Activated T-cell treated with anti-CD3 and anti-CD28 coated beads, Interleukin-2, amount 50 U/mL, for 48 hours (primary cell): ENCODE measurements around the gene TMEM150C.
"Not testable (repeated sequence)": the region's sequence is repeated elsewhere in the genome, so short reads cannot be mapped to it uniquely, and the experiment has no call there.

Experiments
- DNase-seq, 2 experiments: peaks; one replicate each; pipeline ENCODE4 v3.0.0-alpha.2; 2020

Gene TMEM150C

GRCh38 chr4:82510216-82510615 is 51.6 kb downstream of the TMEM150C start:
- DNase-seq = no peak

- no peak for DNase-seq
Measured at GRCh38 chr4:82508806-82509428, 52.9 kb downstream of the TMEM150C start.

- DNase-seq = no peak
Measured at GRCh38 chr4:82508011-82508410, 53.8 kb downstream of the TMEM150C start.

- no peak for DNase-seq
Measured at GRCh38 chr4:82501154-82501442, 60.7 kb downstream of the TMEM150C start.

GRCh38 chr4:82500435-82501153 is 61.2 kb downstream of the TMEM150C start:
- DNase-seq = no peak

GRCh38 chr4:82499738-82500434 is 61.9 kb downstream of the TMEM150C start:
- DNase-seq = no peak

- DNase-seq = no peak
Measured at GRCh38 chr4:82496349-82496748, 65.4 kb downstream of the TMEM150C start.

GRCh38 chr4:82495666-82496065 is 66.1 kb downstream of the TMEM150C start:
- no peak for DNase-seq

GRCh38 chr4:82493721-82494425 is 67.9 kb downstream of the TMEM150C start:
- no peak for DNase-seq

GRCh38 chr4:82491251-82491960 is 70.4 kb downstream of the TMEM150C start:
- no peak for DNase-seq

- no peak for DNase-seq
Measured at GRCh38 chr4:82489987-82490386, 71.8 kb downstream of the TMEM150C start.

GRCh38 chr4:82489076-82489475 is 72.7 kb downstream of the TMEM150C start:
- no peak for DNase-seq

- DNase-seq = no peak
Measured at GRCh38 chr4:82484996-82485783, 76.6 kb downstream of the TMEM150C start.

- DNase-seq = no peak
Measured at GRCh38 chr4:82482387-82482786, 79.4 kb downstream of the TMEM150C start.

GRCh38 chr4:82481506-82481840 is 80.3 kb downstream of the TMEM150C start:
- no peak for DNase-seq

GRCh38 chr4:82480771-82481505 is 80.8 kb downstream of the TMEM150C start:
- no peak for DNase-seq

GRCh38 chr4:82479562-82479961 is 82.2 kb downstream of the TMEM150C start:
- DNase-seq = no peak

GRCh38 chr4:82477469-82477868 is 84.3 kb downstream of the TMEM150C start:
- not testable (repeated sequence) for DNase-seq

GRCh38 chr4:82475931-82476330 is 85.9 kb downstream of the TMEM150C start:
- DNase-seq = not testable (repeated sequence)

GRCh38 chr4:82473621-82474164 is 88.1 kb downstream of the TMEM150C start:
- DNase-seq = no peak

- DNase-seq = not testable (repeated sequence)
Measured at GRCh38 chr4:82473080-82473479, 88.7 kb downstream of the TMEM150C start.
